SK-N-SH treated with all-trans-retinoic acid at 6 μM for 48 hours (cell line): ENCODE results near the gene PAPPA2.

ENCODE experiments used
- ATAC-seq: fragments of 200-7000 bp; cut with Tn5 transposase; 3 replicates; pipeline ENCODE4 v1.9.1; 2020; ENCODE audit warnings: mild to moderate bottlenecking, moderate library complexity
- BACH2 ChIP-seq: fragments of 250-450 bp; sonication (Bioruptor Pico); IDR thresholded peaks from 2 replicates; pipeline ENCODE4 v1.9.0; 2021; ENCODE audit warnings: mild to moderate bottlenecking, borderline replicate concordance
- GLIS3 ChIP-seq: fragments of 250-450 bp; sonication (Bioruptor Pico); IDR thresholded peaks from 2 replicates; pipeline ENCODE4 v1.5.0; 2020; ENCODE audit warnings: mild to moderate bottlenecking, moderate library complexity
- ISL1 ChIP-seq: fragments of 250-450 bp; sonication (Bioruptor Pico); IDR thresholded peaks from 2 replicates; pipeline ENCODE4 v2.1.2; 2022; ENCODE audit warnings: mild to moderate bottlenecking, moderate library complexity
- OSR1 ChIP-seq: fragments of 250-450 bp; sonication (Bioruptor Pico); IDR thresholded peaks from 2 replicates; pipeline ENCODE4 v1.8.0; 2022; ENCODE audit warnings: moderate library complexity, mild to moderate bottlenecking, inconsistent platforms
- PPARA ChIP-seq: fragments of 250-450 bp; sonication (Bioruptor Pico); IDR thresholded peaks from 2 replicates; pipeline ENCODE4 v1.5.0; 2020; ENCODE audit warnings: mild to moderate bottlenecking, borderline replicate concordance
- SNAI2 ChIP-seq: fragments of 250-450 bp; sonication (Bioruptor Pico); IDR thresholded peaks from 2 replicates; pipeline ENCODE4 v1.5.0; 2020; ENCODE audit warnings: mild to moderate bottlenecking, moderate library complexity
- TCF4 ChIP-seq: fragments of 250-450 bp; sonication (Bioruptor Pico); IDR thresholded peaks from 2 replicates; pipeline ENCODE4 v1.8.0; 2021; ENCODE audit warnings: mild to moderate bottlenecking, moderate library complexity, borderline replicate concordance
- ZFP3 ChIP-seq: fragments of 250-450 bp; sonication (Bioruptor Pico); IDR thresholded peaks from 2 replicates; pipeline ENCODE4 v1.5.0; 2020; ENCODE audit warnings: mild to moderate bottlenecking, moderate library complexity
- ZNF70 ChIP-seq: fragments of 450-650 bp; formaldehyde crosslinking; IDR thresholded peaks from 2 replicates; pipeline ENCODE4 v1.5.0; 2020; ENCODE audit warnings: mild to moderate bottlenecking, moderate library complexity
- TF ChIP-seq, protein P1 (sequence below): fragments of 250-450 bp; sonication (Bioruptor Pico); IDR thresholded peaks from 2 replicates; pipeline ENCODE4 v1.8.0; 2020; ENCODE audit warnings: mild to moderate bottlenecking, moderate library complexity, borderline replicate concordance
- TF ChIP-seq, protein P2 (sequence below): fragments of 250-450 bp; sonication (Bioruptor Pico); IDR thresholded peaks from 2 replicates; pipeline ENCODE4 v1.5.1; 2021; ENCODE audit warnings: mild to moderate bottlenecking, moderate library complexity
- TF ChIP-seq, protein P3 (sequence below): fragments of 250-450 bp; sonication (Bioruptor Pico); IDR thresholded peaks from 2 replicates; pipeline ENCODE4 v1.8.0; 2021; ENCODE audit warnings: low read depth, mild to moderate bottlenecking, moderate library complexity, borderline replicate concordance
- TF ChIP-seq, protein P4 (sequence below): fragments of 250-450 bp; sonication (Bioruptor Pico); IDR thresholded peaks from 2 replicates; pipeline ENCODE4 v1.5.1; 2020; ENCODE audit warnings: low read depth, mild to moderate bottlenecking, moderate library complexity

PAPPA2 gene

DNA sequence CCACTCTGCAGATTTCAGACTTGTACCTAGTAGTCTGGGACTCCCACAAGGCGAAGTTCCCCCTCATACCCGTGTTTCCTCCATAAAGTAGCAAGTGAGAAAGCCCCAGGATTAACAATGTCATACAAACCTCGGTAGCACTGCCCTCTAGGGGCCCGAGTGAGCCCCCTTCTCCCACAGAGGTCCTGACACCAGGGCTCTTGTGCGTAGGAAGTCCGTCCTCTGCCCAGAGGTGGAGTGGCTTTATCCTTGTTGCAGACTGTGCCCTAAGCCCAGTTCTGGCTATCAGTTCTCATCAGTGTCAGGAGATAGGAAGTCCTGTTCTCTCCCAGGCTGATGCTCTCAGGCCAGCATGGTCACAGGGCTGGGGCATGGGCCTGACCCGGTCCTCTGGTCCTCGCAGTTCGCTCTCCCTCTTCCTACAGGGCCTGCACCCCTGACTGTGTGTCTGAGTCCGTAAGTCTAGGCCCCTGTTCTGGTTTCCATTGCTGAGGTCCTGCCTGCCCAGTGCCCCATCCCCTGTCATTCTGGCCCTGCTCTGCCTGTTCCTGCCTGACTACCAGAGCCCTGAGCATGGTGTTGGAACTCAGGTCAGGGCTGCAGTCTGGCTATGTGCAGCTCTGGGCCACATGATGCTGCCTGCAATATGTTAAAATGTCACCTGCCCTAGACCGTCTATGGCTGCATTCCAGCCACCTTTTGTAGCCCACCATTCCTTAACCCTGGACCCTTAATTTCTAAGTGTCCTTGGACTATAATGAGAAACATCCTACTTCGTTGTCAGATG is 416.0 kb downstream of the PAPPA2 start:
- TF ChIP-seq, protein P1, sequence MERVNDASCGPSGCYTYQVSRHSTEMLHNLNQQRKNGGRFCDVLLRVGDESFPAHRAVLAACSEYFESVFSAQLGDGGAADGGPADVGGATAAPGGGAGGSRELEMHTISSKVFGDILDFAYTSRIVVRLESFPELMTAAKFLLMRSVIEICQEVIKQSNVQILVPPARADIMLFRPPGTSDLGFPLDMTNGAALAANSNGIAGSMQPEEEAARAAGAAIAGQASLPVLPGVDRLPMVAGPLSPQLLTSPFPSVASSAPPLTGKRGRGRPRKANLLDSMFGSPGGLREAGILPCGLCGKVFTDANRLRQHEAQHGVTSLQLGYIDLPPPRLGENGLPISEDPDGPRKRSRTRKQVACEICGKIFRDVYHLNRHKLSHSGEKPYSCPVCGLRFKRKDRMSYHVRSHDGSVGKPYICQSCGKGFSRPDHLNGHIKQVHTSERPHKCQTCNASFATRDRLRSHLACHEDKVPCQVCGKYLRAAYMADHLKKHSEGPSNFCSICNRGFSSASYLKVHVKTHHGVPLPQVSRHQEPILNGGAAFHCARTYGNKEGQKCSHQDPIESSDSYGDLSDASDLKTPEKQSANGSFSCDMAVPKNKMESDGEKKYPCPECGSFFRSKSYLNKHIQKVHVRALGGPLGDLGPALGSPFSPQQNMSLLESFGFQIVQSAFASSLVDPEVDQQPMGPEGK (CRISPR knock-in tag) = no peak
- no peak for TF ChIP-seq BACH2
- TF ChIP-seq, protein P2, sequence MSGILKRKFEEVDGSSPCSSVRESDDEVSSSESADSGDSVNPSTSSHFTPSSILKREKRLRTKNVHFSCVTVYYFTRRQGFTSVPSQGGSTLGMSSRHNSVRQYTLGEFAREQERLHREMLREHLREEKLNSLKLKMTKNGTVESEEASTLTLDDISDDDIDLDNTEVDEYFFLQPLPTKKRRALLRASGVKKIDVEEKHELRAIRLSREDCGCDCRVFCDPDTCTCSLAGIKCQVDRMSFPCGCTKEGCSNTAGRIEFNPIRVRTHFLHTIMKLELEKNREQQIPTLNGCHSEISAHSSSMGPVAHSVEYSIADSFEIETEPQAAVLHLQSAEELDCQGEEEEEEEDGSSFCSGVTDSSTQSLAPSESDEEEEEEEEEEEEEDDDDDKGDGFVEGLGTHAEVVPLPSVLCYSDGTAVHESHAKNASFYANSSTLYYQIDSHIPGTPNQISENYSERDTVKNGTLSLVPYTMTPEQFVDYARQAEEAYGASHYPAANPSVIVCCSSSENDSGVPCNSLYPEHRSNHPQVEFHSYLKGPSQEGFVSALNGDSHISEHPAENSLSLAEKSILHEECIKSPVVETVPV = no peak
- no peak for TF ChIP-seq SNAI2 (CRISPR knock-in tag)
- TF ChIP-seq OSR1 (CRISPR knock-in tag) = no peak
- TF ChIP-seq, protein P3, sequence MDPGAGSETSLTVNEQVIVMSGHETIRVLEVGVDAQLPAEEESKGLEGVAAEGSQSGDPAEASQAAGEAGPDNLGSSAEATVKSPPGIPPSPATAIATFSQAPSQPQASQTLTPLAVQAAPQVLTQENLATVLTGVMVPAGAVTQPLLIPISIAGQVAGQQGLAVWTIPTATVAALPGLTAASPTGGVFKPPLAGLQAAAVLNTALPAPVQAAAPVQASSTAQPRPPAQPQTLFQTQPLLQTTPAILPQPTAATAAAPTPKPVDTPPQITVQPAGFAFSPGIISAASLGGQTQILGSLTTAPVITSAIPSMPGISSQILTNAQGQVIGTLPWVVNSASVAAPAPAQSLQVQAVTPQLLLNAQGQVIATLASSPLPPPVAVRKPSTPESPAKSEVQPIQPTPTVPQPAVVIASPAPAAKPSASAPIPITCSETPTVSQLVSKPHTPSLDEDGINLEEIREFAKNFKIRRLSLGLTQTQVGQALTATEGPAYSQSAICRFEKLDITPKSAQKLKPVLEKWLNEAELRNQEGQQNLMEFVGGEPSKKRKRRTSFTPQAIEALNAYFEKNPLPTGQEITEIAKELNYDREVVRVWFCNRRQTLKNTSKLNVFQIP = no peak
- TF ChIP-seq ISL1 = no peak
- TF ChIP-seq ZFP3 (CRISPR knock-in tag) = no peak
- no peak for TF ChIP-seq TCF4
- no peak for TF ChIP-seq GLIS3
- TF ChIP-seq, protein P4, sequence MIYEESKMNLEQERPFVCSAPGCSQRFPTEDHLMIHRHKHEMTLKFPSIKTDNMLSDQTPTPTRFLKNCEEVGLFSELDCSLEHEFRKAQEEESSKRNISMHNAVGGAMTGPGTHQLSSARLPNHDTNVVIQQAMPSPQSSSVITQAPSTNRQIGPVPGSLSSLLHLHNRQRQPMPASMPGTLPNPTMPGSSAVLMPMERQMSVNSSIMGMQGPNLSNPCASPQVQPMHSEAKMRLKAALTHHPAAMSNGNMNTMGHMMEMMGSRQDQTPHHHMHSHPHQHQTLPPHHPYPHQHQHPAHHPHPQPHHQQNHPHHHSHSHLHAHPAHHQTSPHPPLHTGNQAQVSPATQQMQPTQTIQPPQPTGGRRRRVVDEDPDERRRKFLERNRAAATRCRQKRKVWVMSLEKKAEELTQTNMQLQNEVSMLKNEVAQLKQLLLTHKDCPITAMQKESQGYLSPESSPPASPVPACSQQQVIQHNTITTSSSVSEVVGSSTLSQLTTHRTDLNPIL (CRISPR knock-in tag) = no peak
- ATAC-seq = no peak

DNA sequence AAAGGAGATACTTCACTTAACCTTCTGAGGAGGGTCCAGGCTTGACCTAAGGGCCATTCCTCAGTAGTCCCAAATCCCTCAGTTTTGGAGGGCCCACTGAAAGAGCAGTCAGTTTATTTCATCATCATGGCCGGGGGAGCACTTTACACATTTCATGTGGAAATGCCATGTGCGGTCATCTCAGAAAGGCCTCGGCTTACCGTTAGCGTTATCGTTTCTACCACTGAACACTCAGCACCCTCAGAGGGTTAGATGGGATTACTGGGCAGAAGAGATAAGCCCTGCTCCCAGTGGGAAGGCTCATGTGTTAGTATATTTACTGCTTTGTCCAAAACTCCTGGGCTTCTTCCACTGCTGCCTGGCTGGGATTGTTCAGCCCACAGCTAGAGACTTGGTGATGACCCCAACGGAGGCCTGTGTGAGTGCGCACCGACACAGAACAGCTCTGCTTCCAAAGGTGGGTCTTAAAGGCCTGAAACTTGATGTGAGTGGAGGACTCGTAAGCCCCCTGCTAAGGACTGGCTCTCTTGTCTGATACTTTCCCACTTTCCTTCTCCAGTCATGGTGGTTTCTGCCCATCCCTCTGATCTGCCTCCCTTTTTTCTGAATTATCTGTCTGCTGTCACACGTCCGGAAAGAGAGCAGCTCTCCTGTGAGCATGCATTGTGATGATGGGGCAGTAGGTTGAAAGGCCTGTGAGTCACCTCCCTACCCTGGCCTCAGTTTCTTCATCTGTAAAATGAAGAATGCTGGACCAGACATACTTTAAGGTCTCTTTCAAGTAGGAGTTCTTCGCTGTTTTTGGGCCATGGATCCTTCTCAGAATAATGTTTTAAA is 417.0 kb downstream of the PAPPA2 start:
- no peak for ATAC-seq
- TF ChIP-seq, protein P4 (CRISPR knock-in tag) = no peak
- TF ChIP-seq TCF4 (no peak), ZNF70 (CRISPR knock-in tag) (no peak), PPARA (CRISPR knock-in tag) (no peak), BACH2 (no peak), ZFP3 (CRISPR knock-in tag) (no peak)
- TF ChIP-seq, protein P1 (CRISPR knock-in tag) = no peak
- TF ChIP-seq, protein P3 = no peak
- TF ChIP-seq, protein P2 = no peak
